Bone marrow (tissue), 2 donors: ENCODE measurements around the gene CCT8.

ENCODE experiments used
- DNase-seq, 2 donors: peaks; one replicate each; lab custom pipeline; 2025; lab: John Stamatoyannopoulos, UW

The CCT8 gene

GRCh38 chr21:29078869-29079767, 5.7 kb upstream of the CCT8 start:
- peak in 1 of 2 donors; percentile 83 for DNase-seq

GRCh38 chr21:29077651-29078090, 4.2 kb upstream of the CCT8 start:
- DNase-seq, result no peak

- DNase-seq, result peak in 1 of 2 donors; percentile 36
Measured at GRCh38 chr21:29076731-29077640, 3.5 kb upstream of the CCT8 start.

GRCh38 chr21:29075706-29076466, 2.4 kb upstream of the CCT8 start:
- DNase-seq, result no peak

GRCh38 chr21:29074783-29075182, 1.3 kb upstream of the CCT8 start:
- DNase-seq, result no peak

- no peak for DNase-seq
Measured at GRCh38 chr21:29074007-29074376, 544 bp upstream of the CCT8 start.

- DNase-seq, result no peak
Measured at GRCh38 chr21:29072873-29073221, 601 bp downstream of the CCT8 start.

- no peak for DNase-seq
Measured at GRCh38 chr21:29064850-29065481, 8.5 kb downstream of the CCT8 start.

GRCh38 chr21:29056538-29057050, 16.9 kb downstream of the CCT8 start:
- DNase-seq, result no peak

GRCh38 chr21:29056005-29056404, 17.4 kb downstream of the CCT8 start:
- DNase-seq, result no peak

- DNase-seq, result no peak
Measured at GRCh38 chr21:29055080-29055479, 18.4 kb downstream of the CCT8 start.

GRCh38 chr21:29053656-29054055, 19.8 kb downstream of the CCT8 start:
- DNase-seq, result no peak

- DNase-seq, result no peak
Measured at GRCh38 chr21:29053011-29053553, 20.4 kb downstream of the CCT8 start.

- DNase-seq, result no peak
Measured at GRCh38 chr21:29052224-29052623, 21.2 kb downstream of the CCT8 start.

- no peak for DNase-seq
Measured at GRCh38 chr21:29034678-29035077, 38.8 kb downstream of the CCT8 start.

GRCh38 chr21:29033871-29034270, 39.6 kb downstream of the CCT8 start:
- DNase-seq, result no peak

GRCh38 chr21:29033301-29033700, 40.1 kb downstream of the CCT8 start:
- no peak for DNase-seq

GRCh38 chr21:29030909-29031308, 42.5 kb downstream of the CCT8 start:
- DNase-seq, result no peak

GRCh38 chr21:29029524-29029923, 43.9 kb downstream of the CCT8 start:
- DNase-seq, result no peak

GRCh38 chr21:29025328-29025713, 48.1 kb downstream of the CCT8 start:
- no peak for DNase-seq
